Smooth muscle cell (in vitro differentiated cells): Measurements from ENCODE around the gene NATD1. TPM values are rescaled to one million over a fixed set of nuclear protein-coding genes. Genes with fewer than 3 reads are reported as not detected.

ENCODE experiments used
- DNase-seq: peaks from one replicate; lab custom pipeline; 2025; ENCODE audit not compliant: unreplicated experiment; lab: John Stamatoyannopoulos, UW
- H2AFZ ChIP-seq: fragments of 200-600 bp; sonication (generic); 2 replicates; pipeline ENCODE4 v1.6.0; 2016; ENCODE audit warnings: antibody characterized with exemption, low read depth, mild to moderate bottlenecking
- H3F3A ChIP-seq: fragments of 200-600 bp; sonication (generic); 2 replicates; pipeline ENCODE4 v1.6.0; 2017; ENCODE audit warnings: antibody characterized with exemption, low read depth
- H3K27ac ChIP-seq: fragments of 200-600 bp; sonication (generic); 2 replicates; pipeline ENCODE4 v1.5.1; 2016; ENCODE audit warnings: low read depth, mild to moderate bottlenecking
- H3K27me3 ChIP-seq: fragments of 200-600 bp; sonication (generic); 2 replicates; pipeline ENCODE4 v1.6.1; 2016; ENCODE audit warnings: low read depth, mild to moderate bottlenecking
- H3K36me3 ChIP-seq: fragments of 200-600 bp; sonication (generic); 2 replicates; pipeline ENCODE4 v1.5.1; 2016; ENCODE audit warnings: low read depth
- H3K4me1 ChIP-seq: fragments of 200-600 bp; sonication (generic); 2 replicates; pipeline ENCODE4 v1.5.1; 2016; ENCODE audit warnings: low read depth
- H3K4me2 ChIP-seq: fragments of 200-600 bp; sonication (generic); 2 replicates; pipeline ENCODE4 v1.6.0; 2016; ENCODE audit warnings: mild to moderate bottlenecking
- H3K4me3 ChIP-seq: fragments of 200-600 bp; sonication (generic); 2 replicates; pipeline ENCODE4 v1.5.1; 2016; ENCODE audit warnings: mild to moderate bottlenecking
- H3K79me2 ChIP-seq: fragments of 200-600 bp; sonication (generic); 2 replicates; pipeline ENCODE4 v1.6.0; 2016; ENCODE audit warnings: low read depth, mild to moderate bottlenecking
- H3K9ac ChIP-seq: fragments of 200-600 bp; sonication (generic); 2 replicates; pipeline ENCODE4 v1.6.0; 2016; ENCODE audit warnings: low read depth
- H3K9me3 ChIP-seq: fragments of 200-600 bp; sonication (generic); replicated peaks from 2 replicates; pipeline ENCODE4 v1.5.1; 2016; ENCODE audit warnings: low read depth
- H4K20me1 ChIP-seq: fragments of 200-600 bp; sonication (generic); 2 replicates; pipeline ENCODE4 v1.6.0; 2016; ENCODE audit warnings: low read depth
- WGBS: methylation state at CpG from one replicate; pipeline ENCODE4 v1.1.7; 2016; ENCODE audit warnings: low lambda C conversion rate; 5-methylcytosine and 5-hydroxymethylcytosine counted together
- polyA plus RNA-seq: library from polyadenylated mRNA; unstranded; fragments of >200 nt; fragmentation: Nextera tagmentation; extraction: Ambion mirVana; gene quantifications from 2 replicates; pipeline ENCODE4 v1.2.1, GENCODE V29; 2016
- total RNA-seq: library from RNA; depleted of rRNA; stranded (reverse); fragments of >200 nt; gene quantifications from 2 replicates; pipeline ENCODE4 v1.2.3, GENCODE V29; 2014
- TF ChIP-seq, protein P1 (sequence below): fragments of 200-600 bp; sonication (generic); IDR thresholded peaks from 2 replicates; pipeline ENCODE4 v1.5.1; 2017; ENCODE audit warnings: borderline replicate concordance, mild to moderate bottlenecking, antibody characterized with exemption; ENCODE audit not compliant: insufficient read depth, poor library complexity, severe bottlenecking

The NATD1 gene
- total and polyA plus RNA-seq, 2 experiments from 2014 or later, result 2.2 to 2.7 TPM

DNA sequence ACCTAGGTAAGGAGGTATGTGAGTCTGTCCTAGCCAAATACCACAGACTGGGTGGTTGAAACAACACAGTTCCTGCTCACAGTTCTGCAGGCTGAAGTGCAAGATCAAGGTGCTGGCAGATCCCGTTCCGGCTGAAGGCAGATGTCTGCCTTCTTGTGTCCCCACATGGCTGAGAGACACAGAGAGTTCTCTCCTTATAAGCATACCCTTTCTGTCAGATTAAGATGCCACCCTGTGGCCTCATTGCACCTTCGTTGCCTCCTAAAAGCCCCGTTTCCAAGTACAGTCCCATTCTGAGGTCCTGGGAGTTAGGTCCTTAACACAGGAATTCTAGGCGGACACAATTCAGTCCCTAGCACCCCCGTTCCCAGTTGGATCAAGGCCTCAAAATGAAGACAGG, 30.1 kb downstream of the NATD1 start:
- Histone ChIP-seq H3K9ac (no peak overlapping the region), H3K4me2 (no peak overlapping the region), H3K79me2 (no peaks in the 10 kb centered on the region), H3K27ac (no peak overlapping the region), H2AFZ (no peak overlapping the region), H3K27me3 (no peaks in the 10 kb centered on the region), H4K20me1 (no peaks in the 10 kb centered on the region), H3F3A (no peaks in the 10 kb centered on the region), H3K36me3 (no peaks in the 10 kb centered on the region), H3K4me3 (no peak overlapping the region), H3K9me3 (no peaks in the 10 kb centered on the region), H3K4me1 (no peaks in the 10 kb centered on the region)
- no peak for DNase-seq
- TF ChIP-seq, protein P1, sequence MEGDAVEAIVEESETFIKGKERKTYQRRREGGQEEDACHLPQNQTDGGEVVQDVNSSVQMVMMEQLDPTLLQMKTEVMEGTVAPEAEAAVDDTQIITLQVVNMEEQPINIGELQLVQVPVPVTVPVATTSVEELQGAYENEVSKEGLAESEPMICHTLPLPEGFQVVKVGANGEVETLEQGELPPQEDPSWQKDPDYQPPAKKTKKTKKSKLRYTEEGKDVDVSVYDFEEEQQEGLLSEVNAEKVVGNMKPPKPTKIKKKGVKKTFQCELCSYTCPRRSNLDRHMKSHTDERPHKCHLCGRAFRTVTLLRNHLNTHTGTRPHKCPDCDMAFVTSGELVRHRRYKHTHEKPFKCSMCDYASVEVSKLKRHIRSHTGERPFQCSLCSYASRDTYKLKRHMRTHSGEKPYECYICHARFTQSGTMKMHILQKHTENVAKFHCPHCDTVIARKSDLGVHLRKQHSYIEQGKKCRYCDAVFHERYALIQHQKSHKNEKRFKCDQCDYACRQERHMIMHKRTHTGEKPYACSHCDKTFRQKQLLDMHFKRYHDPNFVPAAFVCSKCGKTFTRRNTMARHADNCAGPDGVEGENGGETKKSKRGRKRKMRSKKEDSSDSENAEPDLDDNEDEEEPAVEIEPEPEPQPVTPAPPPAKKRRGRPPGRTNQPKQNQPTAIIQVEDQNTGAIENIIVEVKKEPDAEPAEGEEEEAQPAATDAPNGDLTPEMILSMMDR, result no peak
- 95% methylated on average over 6 of the region's 6 CpGs for WGBS

DNA sequence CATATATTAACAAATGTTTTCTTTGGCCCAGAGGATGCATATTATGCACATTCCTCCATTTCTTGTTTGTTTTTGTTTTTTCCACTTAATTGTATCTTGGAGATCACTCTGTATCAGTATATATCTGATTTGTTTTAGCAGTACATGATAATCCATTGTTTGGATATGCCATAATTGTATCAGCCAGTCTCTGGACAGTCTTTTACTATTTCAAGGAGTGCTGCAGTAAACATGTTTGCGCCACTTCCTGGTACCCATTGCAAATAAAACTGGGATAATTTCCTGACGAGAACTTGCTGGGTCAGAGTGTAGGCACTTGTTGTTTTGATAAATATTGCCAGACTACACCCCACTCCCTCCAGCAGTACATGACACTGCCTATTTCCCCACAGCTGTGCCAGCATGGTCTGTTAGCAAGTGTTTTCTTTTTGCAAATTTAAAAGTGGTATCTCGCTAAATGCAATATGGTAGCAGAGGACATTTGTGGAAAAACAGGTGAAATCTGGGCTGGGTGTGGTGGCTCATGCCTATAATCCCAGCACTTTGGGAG, 34.3 kb downstream of the NATD1 start:
- no peaks in the 10 kb centered on the region for H3K27me3 ChIP-seq
- no peak overlapping the region for H3K9ac ChIP-seq
- DNase-seq, result no peak
- no peaks in the 10 kb centered on the region for H3K36me3 ChIP-seq
- no peak overlapping the region for H3K4me2 ChIP-seq
- H2AFZ ChIP-seq, result no peak overlapping the region
- 95% methylated on average over 3 of the region's 3 CpGs for WGBS
- no peaks in the 10 kb centered on the region for H4K20me1 ChIP-seq
- no peak overlapping the region for H3K4me3 ChIP-seq
- peaks cover 7% of the 10 kb centered on the region for H3K4me1 ChIP-seq
- H3K9me3 ChIP-seq, result no peaks in the 10 kb centered on the region
- TF ChIP-seq, protein P1, result no peak
- no peaks in the 10 kb centered on the region for H3K79me2 ChIP-seq
- H3K27ac ChIP-seq, result no peak overlapping the region
- no peaks in the 10 kb centered on the region for H3F3A ChIP-seq

DNA sequence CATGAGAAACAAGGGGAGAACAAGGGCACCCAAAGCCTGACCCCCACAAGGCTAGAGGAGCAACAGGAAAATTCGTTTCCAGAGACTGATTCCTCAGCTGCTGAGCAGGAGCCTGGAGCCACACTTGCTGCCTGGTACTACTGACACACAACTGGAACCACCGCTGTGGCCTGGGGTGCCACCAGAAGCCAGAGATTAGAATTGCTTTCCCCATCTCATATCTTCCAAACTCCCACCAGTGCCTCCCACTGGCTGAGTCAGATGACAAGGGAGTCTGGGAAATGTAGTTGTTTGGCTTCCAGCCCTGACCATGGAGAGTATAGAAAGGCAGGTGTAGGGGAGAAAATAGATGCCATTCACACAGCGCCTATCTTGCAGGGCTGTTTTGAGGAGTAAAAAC, 35.1 kb downstream of the NATD1 start:
- no peak overlapping the region for H3K4me2 ChIP-seq
- H3K79me2 ChIP-seq, result peaks cover 5% of the 10 kb centered on the region
- peaks cover 5% of the 10 kb centered on the region for H4K20me1 ChIP-seq
- DNase-seq, result no peak
- TF ChIP-seq, protein P1, result no peak
- no peaks in the 10 kb centered on the region for H3F3A ChIP-seq
- no peak overlapping the region for H2AFZ ChIP-seq
- H3K9me3 ChIP-seq, result no peaks in the 10 kb centered on the region
- no peaks in the 10 kb centered on the region for H3K36me3 ChIP-seq
- WGBS, result 62% methylated on average over 3 of the region's 3 CpGs
- no peak overlapping the region for H3K4me3 ChIP-seq
- H3K4me1 ChIP-seq, result peaks cover 8% of the 10 kb centered on the region
- H3K9ac ChIP-seq, result no peak overlapping the region
- no peaks in the 10 kb centered on the region for H3K27me3 ChIP-seq
- H3K27ac ChIP-seq, result no peak overlapping the region

DNA sequence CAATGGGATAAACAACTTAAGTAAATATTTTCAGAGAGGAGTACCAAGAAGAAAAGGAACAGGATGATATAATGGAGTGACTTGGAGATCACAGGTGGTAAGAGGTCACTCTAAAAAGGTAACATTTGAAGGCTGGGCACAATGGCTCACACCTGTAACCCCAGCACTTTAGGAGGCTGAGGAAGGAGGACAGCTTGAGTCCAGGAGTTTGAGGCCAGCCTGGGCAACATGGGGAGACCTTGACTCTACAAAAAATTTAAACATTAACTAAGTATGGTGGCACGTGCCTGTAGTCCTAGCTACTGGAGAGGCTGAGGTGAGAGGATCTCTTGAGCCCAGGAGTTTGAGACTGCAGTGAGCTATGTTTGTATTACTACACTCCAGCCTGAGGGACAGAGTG, 35.9 kb downstream of the NATD1 start:
- H4K20me1 ChIP-seq, result peaks cover 13% of the 10 kb centered on the region
- WGBS, result 95% methylated on average over 1 of the region's 1 CpG
- no peak overlapping the region for H3K27ac ChIP-seq
- peaks cover 13% of the 10 kb centered on the region for H3K79me2 ChIP-seq
- H3K27me3 ChIP-seq, result no peaks in the 10 kb centered on the region
- no peak overlapping the region for H3K4me3 ChIP-seq
- H3K9me3 ChIP-seq, result no peaks in the 10 kb centered on the region
- H3K9ac ChIP-seq, result no peak overlapping the region
- H2AFZ ChIP-seq, result no peak overlapping the region
- DNase-seq, result no peak
- H3K4me1 ChIP-seq, result peaks cover 16% of the 10 kb centered on the region
- TF ChIP-seq, protein P1, result no peak
- H3F3A ChIP-seq, result no peaks in the 10 kb centered on the region
- no peak overlapping the region for H3K4me2 ChIP-seq
- H3K36me3 ChIP-seq, result no peaks in the 10 kb centered on the region
